HG03460 (cell line): ENCODE data around the gene ONECUT1.
A peak's percentile ranks its signal among the peaks of the same experiment; 100 is the strongest.

ENCODE experiments used
- ATAC-seq: cut with Tn5 transposase; IDR thresholded peaks from one replicate; pipeline ENCODE4 v1.9.1; 2021; ENCODE audit not compliant: unreplicated experiment

The ONECUT1 gene

DNA sequence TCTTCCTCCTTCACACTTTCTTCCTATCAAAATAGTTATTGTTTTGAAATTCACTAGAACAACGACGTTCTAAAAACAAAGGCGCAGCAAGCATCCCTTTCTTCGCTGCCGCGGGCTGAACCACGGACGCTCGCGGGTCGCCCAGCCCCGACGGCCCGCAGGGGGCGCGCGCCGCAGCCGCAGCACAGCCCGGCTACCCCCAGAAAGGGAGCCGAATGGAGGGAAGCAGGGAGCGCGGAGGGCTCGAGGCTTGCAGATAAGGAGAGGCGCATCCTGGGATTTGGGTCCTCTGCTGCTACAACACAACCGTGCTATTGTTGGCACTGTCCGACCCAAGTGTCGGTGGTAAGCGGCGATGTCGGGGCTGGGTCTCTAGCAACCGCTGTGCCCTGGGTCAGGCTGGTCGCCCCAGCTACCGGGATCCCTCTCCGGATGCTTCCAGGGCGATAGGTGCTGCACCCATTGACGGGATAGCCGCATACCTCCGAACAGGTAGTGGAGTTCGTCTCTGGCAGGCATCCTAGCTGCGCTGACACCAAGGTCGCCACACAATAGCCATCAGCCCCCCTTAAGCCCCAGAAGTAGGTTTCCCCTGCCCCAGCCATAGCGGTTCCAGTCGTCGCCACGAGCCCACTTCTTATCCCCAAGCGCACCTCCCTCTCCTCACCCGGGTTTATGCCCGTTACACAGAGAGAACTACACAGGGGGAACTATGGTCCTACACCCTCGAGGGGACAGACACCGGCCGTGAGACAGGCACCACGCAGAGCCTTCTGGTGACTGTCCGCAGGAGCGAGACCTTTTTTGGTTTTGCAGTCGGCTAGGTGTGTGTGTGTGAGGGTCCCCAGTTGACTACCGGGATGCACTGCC, 6.0 kb downstream of the ONECUT1 start:
- ATAC-seq, result no peak

DNA sequence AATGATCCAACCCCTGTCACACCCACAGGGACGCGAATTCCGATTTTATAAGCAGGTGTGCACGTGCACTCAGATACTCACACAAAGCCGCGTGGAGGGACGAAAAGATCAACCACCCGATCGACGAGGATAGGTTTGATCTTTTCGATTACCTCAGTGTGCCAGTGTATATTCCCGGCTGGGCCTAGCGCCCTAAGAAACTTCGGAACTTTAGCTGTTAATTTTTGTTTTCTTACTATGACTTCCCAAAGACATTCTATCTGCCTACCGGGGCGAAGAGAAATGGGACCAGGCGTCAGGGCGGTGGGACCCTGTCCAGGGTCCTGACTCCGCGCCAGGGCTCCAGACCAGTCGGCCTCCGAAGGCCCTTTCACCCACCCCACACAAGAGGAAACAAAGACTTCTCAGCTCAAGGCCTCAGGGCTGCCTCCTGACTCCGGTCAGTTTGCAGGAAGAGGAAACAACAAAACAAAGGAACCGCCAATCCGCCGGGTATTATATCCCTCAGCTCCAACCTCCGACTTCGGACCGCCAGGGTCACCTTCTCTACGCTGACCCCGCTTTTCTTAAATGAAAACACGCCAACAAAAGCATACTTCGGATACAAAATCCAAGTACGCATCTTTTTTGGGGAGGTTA, 6.8 kb downstream of the ONECUT1 start:
- no peak for ATAC-seq

DNA sequence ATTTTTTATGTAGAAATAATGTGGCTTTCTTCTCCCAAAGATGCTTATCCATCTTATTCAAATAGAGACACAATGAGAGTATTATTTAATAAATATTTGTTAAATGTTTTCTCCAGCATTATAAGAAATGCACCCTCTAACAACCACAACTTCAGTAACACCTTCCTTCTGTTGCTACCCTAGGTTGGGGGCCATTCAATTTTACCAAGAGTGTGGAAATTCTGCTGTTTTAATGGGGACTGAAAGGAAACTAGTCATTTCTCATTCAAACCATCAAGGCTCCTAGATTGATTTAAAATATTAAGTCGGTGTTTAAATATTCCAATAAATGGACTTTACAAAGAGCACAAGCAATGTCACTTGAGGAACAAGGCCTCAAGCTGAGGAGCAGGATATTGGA, 7.6 kb downstream of the ONECUT1 start:
- no peak for ATAC-seq

DNA sequence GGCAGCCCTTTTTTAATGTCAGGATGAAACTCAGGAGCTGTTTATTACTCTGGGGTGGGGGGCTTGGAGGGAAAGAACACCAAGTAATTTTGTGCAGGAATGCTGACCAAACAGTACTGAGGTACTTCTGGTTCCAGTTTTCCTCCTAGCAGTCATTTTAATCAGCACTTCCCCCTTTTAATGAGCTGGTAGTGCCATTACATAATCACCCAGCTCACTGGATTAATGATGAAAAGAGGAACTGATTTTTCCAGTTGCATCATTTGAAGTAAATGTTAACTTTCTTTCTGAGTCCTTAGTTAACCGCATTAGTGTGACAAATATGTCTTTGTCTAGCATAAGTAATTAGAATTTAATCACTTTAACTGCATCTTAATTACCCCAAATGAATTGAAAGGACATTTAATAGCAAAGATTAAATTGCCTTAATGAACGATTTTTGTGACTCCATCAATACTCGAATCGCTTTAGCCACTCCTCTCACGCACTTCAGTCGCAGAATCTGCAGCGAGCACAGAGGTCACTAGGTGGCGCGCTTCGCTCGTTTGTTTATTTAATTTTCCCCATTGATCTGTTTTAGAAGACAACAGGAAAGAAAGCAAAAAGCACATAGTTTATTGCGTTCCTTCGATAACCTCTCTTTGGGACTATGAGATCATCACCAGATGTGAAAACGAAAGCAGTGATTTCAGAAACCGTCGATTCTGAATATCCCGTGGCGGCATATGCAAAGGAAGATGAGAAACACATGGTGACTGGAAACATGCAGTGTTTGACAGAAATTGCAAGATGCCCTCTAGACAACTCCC, 9.8 kb downstream of the ONECUT1 start:
- ATAC-seq, result peak; percentile 61

DNA sequence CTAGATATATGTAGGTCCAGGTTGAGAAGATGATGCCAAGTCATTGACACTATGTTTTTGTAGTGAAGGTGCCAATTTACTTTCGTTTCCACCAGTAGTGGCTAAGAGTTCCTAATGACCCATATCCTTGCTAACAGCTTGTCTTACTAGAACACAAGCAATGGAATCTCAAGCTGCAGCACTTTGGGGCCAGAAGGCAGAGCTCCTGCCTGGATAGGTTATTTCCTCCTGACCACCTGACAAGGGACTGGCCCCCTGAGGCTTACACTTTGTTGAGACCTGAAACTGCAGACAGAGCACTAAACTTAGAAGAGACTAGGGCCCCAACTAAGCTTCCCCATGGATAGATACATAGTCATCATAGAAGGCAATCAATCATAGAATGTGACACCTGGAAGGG, 11.7 kb downstream of the ONECUT1 start:
- no peak for ATAC-seq

DNA sequence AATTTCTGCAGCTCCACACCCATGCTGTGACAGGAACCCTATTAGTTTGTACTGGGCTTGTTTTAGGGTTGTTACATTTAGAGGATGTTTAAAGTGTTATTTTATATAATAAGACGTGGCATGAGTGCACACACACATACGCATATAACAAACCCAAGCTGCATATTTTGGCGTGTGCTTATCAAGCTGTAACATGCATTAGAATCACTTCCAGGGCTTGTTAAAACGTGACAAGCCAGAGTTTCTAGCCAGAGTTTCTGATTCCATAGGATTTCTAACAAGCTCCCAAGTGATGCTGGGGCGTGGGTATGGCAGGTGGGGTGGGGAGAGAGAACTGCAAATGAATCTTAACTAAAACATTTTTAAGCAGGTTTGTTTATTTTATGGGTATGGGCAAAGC, 17.4 kb downstream of the ONECUT1 start:
- ATAC-seq, result no peak

DNA sequence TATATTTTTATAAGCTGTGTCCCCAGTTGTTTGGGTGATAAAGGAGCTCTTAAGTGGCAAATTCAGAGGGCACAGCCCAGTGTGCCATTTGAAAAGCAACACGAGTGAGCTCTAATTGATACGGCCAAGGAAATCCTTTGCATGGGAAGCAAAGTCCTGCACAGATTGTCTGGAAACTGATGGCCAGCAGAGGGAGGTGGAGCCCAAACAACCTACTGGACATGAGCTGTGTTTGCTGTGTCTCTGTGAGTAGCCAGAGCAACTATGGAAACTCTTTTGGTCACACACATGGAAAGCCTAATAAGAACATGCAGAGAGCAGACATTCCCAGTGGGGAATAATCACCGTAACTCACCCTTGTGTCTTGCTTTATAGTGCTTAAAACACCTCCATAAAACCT, 24.4 kb downstream of the ONECUT1 start:
- no peak for ATAC-seq

DNA sequence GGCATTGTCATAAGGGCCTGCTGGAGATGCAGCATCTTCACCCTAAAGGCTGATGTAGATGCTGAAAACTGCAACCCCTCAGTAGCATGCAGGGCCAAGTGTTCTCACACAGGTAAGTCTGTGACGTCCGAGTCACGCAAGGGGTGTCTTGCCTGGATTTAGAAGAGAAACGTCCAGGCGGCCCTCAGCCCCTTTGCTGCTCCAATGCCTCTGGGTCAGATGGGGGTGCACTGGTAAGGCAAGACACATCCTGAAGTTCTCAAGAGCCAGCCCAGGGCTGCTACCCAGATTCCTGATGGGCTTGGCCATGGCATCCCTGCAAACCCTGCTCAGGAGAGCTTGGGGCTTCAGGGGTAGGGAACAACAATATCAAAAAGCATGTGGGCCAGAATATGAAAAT, 25.4 kb downstream of the ONECUT1 start:
- ATAC-seq, result no peak

DNA sequence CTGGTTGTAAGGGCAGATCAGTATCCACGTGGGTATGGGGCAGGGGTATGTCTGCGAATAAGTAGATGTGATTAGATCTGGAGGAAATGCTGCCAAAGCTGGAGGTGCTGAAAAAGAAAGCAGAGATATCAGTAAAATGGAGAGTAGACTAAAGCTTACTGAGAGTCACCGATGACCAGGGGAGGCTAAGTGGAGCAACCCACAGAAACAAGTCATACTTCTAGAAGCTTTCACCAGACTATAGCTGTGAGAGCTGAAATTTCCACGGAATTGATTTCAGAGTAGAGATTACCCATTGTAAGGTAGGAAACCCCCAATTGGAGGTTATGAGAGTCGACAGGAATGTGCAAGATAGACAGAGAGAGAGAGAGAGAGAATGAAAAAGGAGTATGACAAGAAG, 27.5 kb downstream of the ONECUT1 start:
- ATAC-seq, result no peak

DNA sequence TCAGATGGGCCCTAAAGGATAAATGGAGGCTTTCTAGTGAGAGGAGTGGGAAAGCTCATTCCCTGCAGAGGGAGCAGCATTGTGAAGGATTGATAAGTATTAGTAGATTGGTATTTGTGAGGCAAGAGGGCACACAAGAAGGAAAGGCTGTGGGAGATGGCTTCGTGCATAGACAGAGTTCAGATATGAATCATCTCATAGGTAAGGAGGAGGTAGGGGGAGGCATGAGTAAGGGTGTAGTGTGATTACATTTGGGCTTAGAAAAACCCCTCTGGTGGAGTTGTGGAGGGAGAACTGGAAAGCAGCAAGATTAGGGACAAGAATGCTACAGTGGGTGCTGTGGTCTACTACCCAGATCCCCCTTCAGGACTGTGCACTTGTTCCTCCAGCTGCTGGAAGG, 29.6 kb downstream of the ONECUT1 start:
- no peak for ATAC-seq

DNA sequence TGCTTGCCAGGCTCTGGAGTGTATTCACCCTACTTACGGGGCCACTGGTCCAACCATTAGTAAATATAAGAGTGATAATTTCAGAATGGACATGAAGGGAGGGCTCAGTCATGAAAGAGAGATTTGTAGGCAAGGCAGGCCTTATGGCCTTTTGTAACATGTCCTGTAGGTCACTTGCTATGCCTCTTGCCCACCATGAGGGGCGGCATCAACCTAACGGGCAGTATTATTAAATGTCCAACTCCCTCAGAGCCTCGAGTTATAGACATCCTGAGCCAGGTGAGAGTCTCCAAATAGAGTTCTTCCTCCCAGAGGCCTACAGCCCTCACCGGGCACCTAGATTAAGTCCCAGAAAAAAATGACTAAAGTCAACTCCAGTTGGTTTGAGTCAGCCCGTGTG, 30.2 kb downstream of the ONECUT1 start:
- no peak for ATAC-seq

DNA sequence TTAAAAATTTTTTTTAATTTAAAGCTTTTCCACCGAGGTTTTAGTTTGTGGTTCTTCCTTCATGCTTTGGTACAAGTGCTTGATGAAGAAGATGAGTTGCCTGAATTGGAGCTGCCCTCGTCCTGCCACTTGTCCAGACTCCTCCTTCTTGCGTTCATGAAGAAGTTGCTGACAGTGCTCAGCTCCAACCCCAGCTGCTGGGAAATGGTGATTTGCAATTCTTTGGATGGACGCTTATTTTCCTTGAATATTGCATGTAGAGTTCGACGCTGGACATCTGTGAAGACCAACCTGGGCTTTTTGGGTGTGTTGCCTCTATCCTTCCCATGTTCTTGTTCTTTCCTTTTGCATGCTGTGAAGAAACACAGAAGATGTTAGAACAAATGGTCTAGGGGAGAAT, 32.6 kb downstream of the ONECUT1 start:
- no peak for ATAC-seq

DNA sequence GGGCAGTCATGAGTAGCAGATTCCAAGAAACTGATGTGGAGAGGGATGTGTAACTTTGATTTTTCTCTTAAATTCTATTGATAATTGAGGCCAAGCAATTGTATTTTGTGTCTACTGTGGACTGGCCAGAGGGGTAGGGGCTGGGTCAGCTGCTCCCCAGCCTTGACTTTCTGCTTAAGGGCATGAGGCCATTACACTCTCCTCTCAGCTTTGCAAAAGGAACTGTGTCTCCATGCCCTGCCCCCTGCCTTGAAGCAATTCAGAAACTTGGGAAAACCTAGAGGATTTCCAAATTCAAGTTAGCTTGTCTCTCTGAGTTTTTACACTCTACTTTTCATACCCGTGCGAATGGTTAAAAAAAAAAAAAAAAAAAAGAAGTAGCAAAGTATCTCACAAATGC, 38.6 kb downstream of the ONECUT1 start:
- no peak for ATAC-seq

DNA sequence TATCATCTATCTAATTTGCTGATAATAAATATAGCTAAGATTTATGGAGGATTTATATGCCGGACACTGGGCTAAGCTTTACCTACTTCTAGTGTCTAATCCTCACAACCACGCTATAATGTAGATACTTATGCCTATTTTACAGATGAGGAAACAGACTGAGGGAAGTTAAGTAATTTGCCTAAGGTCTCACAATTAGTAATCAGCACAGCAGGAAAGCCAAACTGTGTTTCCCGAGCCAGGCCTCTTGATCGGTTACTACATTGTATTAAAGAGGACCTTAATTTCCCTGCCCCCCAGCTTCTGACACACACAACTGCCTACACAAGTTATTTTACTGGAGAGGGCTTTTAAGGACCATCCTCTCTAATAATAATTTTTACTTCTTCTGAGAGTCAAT, 40.9 kb downstream of the ONECUT1 start:
- ATAC-seq, result no peak

DNA sequence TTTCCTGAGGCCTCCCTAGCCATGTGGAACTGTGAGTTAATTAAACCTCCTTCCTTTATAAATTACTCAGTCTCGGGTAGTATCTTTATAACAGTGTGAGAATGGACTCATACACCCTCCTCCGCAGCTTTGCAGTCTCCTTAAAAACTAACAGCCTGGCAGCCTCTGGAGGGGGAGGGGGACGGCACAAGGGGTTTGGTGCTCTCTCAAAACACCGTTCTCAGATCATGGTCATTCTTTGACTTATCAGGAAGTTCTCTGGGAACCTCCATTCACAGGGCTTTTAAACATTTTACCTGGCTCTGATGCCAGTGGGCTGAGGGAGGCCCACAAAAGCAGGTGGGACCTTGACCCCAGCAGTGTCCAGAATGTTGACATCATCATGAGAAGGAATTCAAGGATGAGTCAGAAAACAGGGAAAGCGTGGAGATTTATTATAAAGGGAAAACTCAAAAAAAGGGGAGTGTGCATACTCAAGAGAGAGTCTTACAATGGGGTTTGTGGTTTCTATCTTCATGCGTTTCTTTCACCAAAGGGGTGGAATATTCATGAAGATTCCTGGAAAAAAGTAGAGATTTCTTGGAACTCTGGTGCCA, 43.9 kb downstream of the ONECUT1 start:
- no peak for ATAC-seq

DNA sequence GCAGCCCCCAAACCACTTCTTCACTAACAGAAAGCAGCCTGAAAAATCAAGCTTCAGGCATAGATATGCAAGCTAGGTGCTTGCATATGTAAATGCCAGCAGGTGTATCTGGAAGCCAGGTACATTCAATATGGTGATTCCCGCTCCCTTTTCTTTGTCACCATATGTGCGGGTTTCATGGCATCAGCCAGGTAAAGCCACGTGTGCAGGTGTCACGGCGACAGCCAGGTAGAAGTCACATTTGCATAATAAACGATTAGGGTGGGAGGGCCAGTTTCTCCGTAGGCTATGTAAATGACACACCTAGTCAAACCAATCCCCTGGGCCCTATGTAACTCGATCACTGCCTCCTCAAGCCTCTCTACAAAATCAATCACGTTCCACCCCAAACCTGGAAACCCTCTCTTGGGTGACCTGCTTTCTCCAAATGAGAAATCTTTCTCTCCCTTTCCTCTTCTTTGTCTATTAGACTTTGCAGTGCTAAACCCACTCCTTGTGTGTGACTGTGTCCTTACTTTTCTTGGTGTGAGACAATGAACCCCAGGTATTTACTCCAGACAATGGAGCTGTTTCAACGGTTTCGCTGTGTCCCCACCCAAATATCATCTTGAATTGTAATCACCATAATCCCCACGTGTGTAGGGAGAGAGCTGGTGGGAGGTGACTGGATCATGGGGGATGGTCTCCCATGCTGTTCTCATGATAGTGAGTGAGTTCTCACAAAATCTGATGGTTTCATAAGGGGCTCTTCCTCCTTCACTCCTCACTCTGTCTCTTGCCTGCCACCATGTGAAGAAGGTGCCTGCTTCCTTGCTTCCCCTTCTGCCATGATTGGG, 44.6 kb downstream of the ONECUT1 start:
- ATAC-seq, result no peak

DNA sequence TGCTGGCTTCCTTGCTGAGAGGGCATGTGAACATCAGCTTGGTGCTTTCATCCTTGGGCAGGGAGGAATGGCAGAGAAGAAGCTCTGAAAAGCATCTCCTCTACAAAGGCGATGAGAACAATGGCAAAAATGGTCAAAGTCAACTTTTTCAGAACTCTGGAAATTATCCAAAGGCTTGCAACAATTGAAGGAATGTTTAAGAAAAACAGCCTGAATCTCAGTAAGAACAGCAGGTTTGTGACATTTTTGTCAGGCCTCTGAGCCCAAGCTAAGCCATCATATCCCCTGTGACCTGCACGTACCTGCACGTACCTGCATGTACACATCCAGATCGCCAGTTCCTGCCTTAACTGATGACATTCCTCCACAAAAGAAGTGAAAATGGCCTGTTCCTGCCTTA, 51.8 kb downstream of the ONECUT1 start:
- no peak for ATAC-seq

DNA sequence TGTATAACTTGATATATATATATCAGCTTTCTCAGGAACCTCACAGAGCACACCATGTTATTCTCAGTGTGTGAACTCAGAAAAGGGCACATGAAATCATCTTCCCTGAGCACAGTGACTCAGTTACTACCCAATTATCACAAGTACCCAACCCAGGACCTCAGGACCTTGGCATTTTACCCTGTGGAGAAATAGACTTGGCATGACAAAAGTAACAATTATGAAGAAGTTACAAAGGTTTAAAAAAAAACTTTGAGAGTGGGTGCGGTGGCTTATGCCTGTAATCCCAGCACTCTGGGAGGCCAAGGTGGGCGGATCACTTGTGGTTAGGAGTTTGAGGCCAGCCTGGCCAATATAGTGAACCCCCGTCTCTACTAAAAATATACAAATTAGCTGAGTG, 52.4 kb downstream of the ONECUT1 start:
- ATAC-seq, result no peak

DNA sequence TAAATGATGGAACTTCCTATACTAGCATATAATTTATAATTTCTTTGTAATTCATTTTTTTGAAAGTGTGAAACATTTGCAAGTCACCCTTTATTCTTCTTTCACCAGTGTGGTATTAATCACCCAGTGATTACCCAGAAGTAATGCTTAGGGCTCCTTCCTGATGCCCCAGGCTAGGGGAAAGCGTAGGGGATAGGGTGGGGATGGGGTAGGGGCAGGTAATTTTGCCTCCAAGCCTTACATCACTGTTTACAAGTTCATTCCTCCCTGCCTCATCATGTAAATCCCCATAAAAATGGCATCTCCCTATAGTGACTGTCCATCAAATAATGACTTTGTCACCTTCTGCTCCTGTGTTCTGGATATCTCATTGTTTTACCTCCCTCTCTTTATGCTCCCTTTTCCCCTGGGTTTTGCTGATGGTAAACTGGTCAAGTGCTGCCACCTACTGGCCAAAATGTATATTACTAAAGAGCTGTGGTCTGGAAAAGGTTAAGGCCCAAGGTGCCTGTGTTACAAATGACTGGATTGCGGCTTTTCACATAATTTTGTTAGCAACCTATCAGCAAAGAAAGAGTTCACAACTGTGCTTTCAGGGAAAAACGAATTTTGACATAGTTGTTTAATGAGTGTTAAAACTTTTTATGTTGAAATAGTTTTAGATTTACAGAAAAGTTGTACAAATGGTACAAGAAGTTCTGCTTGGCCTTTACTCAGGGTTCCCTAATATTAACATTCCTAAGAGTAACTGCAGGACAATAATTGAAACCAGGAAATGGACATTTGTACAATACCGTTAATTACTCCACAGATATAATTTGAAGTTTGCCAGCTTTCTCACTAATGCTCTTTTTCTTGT, 54.7 kb downstream of the ONECUT1 start:
- ATAC-seq, result peak; percentile 66

DNA sequence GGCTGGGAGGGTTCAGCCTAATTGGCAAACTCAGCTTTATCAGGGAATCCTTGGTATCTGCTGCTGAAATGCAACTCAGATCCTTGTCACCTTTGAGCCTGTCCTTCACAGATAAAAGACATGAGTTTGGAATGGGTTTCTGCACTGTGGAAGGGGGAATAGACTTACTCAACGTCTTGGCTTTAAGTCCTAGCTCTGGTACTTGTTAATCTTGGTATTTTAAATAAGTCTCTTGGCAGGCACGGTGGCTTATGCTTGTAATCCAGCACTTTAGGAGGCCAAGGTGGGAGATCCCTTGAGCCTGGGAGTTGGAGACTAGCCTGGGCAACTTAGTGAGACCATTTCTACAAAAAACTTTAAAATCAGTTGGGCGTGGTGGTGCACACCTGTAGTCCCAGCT, 55.8 kb downstream of the ONECUT1 start:
- ATAC-seq, result no peak
